Activated naive CD8-positive, alpha-beta T cell treated with anti-CD3 and anti-CD28 coated beads, Interleukin-2, amount 10 ng/mL, durations not matched to agents 7 days and 5 days (primary cell): ENCODE data around the gene PIK3R5. TPM values are rescaled to one million over a fixed set of nuclear protein-coding genes. Genes with fewer than 3 reads are reported as not detected.

Experiments used
- ATAC-seq: fragments of 150-1000 bp; cut with Tn5 transposase; one replicate; pipeline ENCODE4 v1.10.0; 2021; ENCODE audit warnings: low read depth, moderate library complexity
- POLR2A ChIA-PET: fragments of 350-600 bp; sonication (Branson Sonifier 250); formaldehyde crosslinking; loops from one replicate; lab custom pipeline; 2021; ENCODE audit warnings: antibody characterized with exemption; lab: Charles Lee
- DNase-seq: peaks from one replicate; pipeline ENCODE4 v3.0.0; 2021
- H3K27ac Mint-ChIP-seq: one replicate; pipeline ENCODE4 v1.8.0; 2022; ENCODE audit warnings: mild to moderate bottlenecking, mixed read lengths
- H3K27me3 Mint-ChIP-seq: one replicate; pipeline ENCODE4 v1.8.0; 2022; ENCODE audit warnings: mild to moderate bottlenecking, moderate library complexity, mixed read lengths
- H3K36me3 Mint-ChIP-seq: one replicate; pipeline ENCODE4 v1.8.0; 2021; ENCODE audit warnings: mild to moderate bottlenecking, mixed read lengths
- H3K4me1 Mint-ChIP-seq: one replicate; pipeline ENCODE4 v1.8.0; 2021; ENCODE audit warnings: mixed read lengths
- H3K4me3 Mint-ChIP-seq: one replicate; pipeline ENCODE4 v1.8.0; 2022; ENCODE audit warnings: mild to moderate bottlenecking, moderate library complexity, mixed read lengths
- H3K9me3 Mint-ChIP-seq: one replicate; pipeline ENCODE4 v1.8.0; 2021; ENCODE audit warnings: mixed read lengths
- total RNA-seq, 2 experiments: library from RNA; stranded (reverse); gene quantifications; one replicate each; pipeline ENCODE4 v1.2.3, GENCODE V29; 2021

Gene PIK3R5
- total RNA-seq, 2 experiments from 2014 or later: 81.4 to 84.0 TPM

GRCh38 chr17:8879410-8879809 is 86.1 kb downstream of the PIK3R5 start:
- peaks cover 41% of the 10 kb centered on the region for H3K36me3 Mint-ChIP-seq
- no peak overlapping the region for H3K4me3 Mint-ChIP-seq
- ATAC-seq (no peak), DNase-seq (no peak)
- H3K4me1 Mint-ChIP-seq: no peaks in the 10 kb centered on the region
- H3K27me3 Mint-ChIP-seq: no peaks in the 10 kb centered on the region
- no peaks in the 10 kb centered on the region for H3K9me3 Mint-ChIP-seq
- POLR2A ChIA-PET: no interaction called here
- no peak overlapping the region for H3K27ac Mint-ChIP-seq

GRCh38 chr17:8877984-8878383 is 87.5 kb downstream of the PIK3R5 start:
- POLR2A ChIA-PET: no interaction called here
- no peaks in the 10 kb centered on the region for H3K9me3 Mint-ChIP-seq
- ATAC-seq (no peak), DNase-seq (no peak)
- H3K27me3 Mint-ChIP-seq: no peaks in the 10 kb centered on the region
- no peaks in the 10 kb centered on the region for H3K4me1 Mint-ChIP-seq
- no peak overlapping the region for H3K27ac Mint-ChIP-seq
- H3K36me3 Mint-ChIP-seq: peaks cover 30% of the 10 kb centered on the region
- no peak overlapping the region for H3K4me3 Mint-ChIP-seq

- H3K27me3 Mint-ChIP-seq: no peaks in the 10 kb centered on the region
- ATAC-seq: no peak
- POLR2A ChIA-PET: no interaction called here
Observed at GRCh38 chr17:8875957-8876356, 89.5 kb downstream of the PIK3R5 start.

GRCh38 chr17:8875436-8875835 is 90.1 kb downstream of the PIK3R5 start:
- DNase-seq (no peak), ATAC-seq (no peak)
- Mint-ChIP-seq H3K36me3 (peaks cover 19% of the 10 kb centered on the region), H3K27ac (no peak overlapping the region), H3K4me1 (peaks cover 8% of the 10 kb centered on the region), H3K9me3 (no peaks in the 10 kb centered on the region), H3K4me3 (no peak overlapping the region), H3K27me3 (no peaks in the 10 kb centered on the region)
- POLR2A ChIA-PET: no interaction called here

More at GRCh38 chr17:8875957-8876356, 89.5 kb downstream of the PIK3R5 start:
- Mint-ChIP-seq H3K36me3 (peaks cover 19% of the 10 kb centered on the region), H3K9me3 (no peaks in the 10 kb centered on the region), H3K4me3 (no peak overlapping the region), H3K4me1 (peaks cover 8% of the 10 kb centered on the region), H3K27ac (no peak overlapping the region)
- DNase-seq: no peak

GRCh38 chr17:8873801-8874715 is 91.4 kb downstream of the PIK3R5 start:
- POLR2A ChIA-PET: interaction anchor here (1.2 kb wide), 1 partner anchor 16 kb away, joined by 3 read pairs; no protein-coding TSS in a partner anchor
- no peaks in the 10 kb centered on the region for H3K27me3 Mint-ChIP-seq

GRCh38 chr17:8872705-8873435 is 92.6 kb downstream of the PIK3R5 start:
- Mint-ChIP-seq H3K36me3 (peaks cover 5% of the 10 kb centered on the region), H3K27ac (peak overlapping the region; percentile 41), H3K27me3 (no peaks in the 10 kb centered on the region), H3K9me3 (no peaks in the 10 kb centered on the region), H3K4me3 (no peak overlapping the region), H3K4me1 (peaks cover 18% of the 10 kb centered on the region)
- POLR2A ChIA-PET: interaction anchor here (1.2 kb wide), 1 partner anchor 15 kb away, joined by 3 read pairs; no protein-coding TSS in a partner anchor
- no peak for DNase-seq
- no peak for ATAC-seq

More at GRCh38 chr17:8873801-8874715, 91.4 kb downstream of the PIK3R5 start:
- Mint-ChIP-seq H3K4me1 (peaks cover 10% of the 10 kb centered on the region), H3K36me3 (peaks cover 14% of the 10 kb centered on the region), H3K27ac (peak overlapping the region; percentile 36), H3K9me3 (no peaks in the 10 kb centered on the region), H3K4me3 (no peak overlapping the region)
- peak; percentile 51 for ATAC-seq
- DNase-seq: no peak

GRCh38 chr17:8872036-8872704 is 93.3 kb downstream of the PIK3R5 start:
- Mint-ChIP-seq H3K4me1 (peaks cover 24% of the 10 kb centered on the region), H3K27ac (peak overlapping the region; percentile 41), H3K4me3 (no peak overlapping the region), H3K27me3 (no peaks in the 10 kb centered on the region), H3K36me3 (peaks cover 1% of the 10 kb centered on the region), H3K9me3 (no peaks in the 10 kb centered on the region)
- ATAC-seq (no peak), DNase-seq (no peak)
- POLR2A ChIA-PET: interaction anchor here (1.4 kb wide), 1 partner anchor 10 kb away, joined by 3 read pairs; no protein-coding TSS in a partner anchor

- DNase-seq (no peak), ATAC-seq (no peak)
- H3K27me3 Mint-ChIP-seq: no peaks in the 10 kb centered on the region
- peaks cover 31% of the 10 kb centered on the region for H3K4me1 Mint-ChIP-seq
- H3K36me3 Mint-ChIP-seq: peaks cover 4% of the 10 kb centered on the region
- POLR2A ChIA-PET: interaction anchor here (1.4 kb wide), 1 partner anchor 9 kb away, joined by 3 read pairs; no protein-coding TSS in a partner anchor
- H3K27ac Mint-ChIP-seq: no peak overlapping the region
- H3K9me3 Mint-ChIP-seq: no peaks in the 10 kb centered on the region
- no peak overlapping the region for H3K4me3 Mint-ChIP-seq
Observed at GRCh38 chr17:8871081-8871581, 94.4 kb downstream of the PIK3R5 start.

GRCh38 chr17:8870406-8871040 is 95.0 kb downstream of the PIK3R5 start:
- H3K27ac Mint-ChIP-seq: no peak overlapping the region
- H3K9me3 Mint-ChIP-seq: no peaks in the 10 kb centered on the region
- no peak for DNase-seq

GRCh38 chr17:8869114-8869815 is 96.2 kb downstream of the PIK3R5 start:
- POLR2A ChIA-PET: interaction anchor here (1.3 kb wide), 1 partner anchor 11 kb away, joined by 6 read pairs; no protein-coding TSS in a partner anchor
- no peak overlapping the region for H3K27ac Mint-ChIP-seq
- peaks cover 35% of the 10 kb centered on the region for H3K4me1 Mint-ChIP-seq
- DNase-seq (peak; percentile 10), ATAC-seq (no peak)
- H3K27me3 Mint-ChIP-seq: no peaks in the 10 kb centered on the region
- no peak overlapping the region for H3K4me3 Mint-ChIP-seq
- peaks cover 8% of the 10 kb centered on the region for H3K36me3 Mint-ChIP-seq
- H3K9me3 Mint-ChIP-seq: no peaks in the 10 kb centered on the region

More at GRCh38 chr17:8870406-8871040, 95.0 kb downstream of the PIK3R5 start:
- Mint-ChIP-seq H3K4me3 (no peak overlapping the region), H3K4me1 (peaks cover 33% of the 10 kb centered on the region), H3K36me3 (peaks cover 4% of the 10 kb centered on the region), H3K27me3 (no peaks in the 10 kb centered on the region)
- POLR2A ChIA-PET: interaction anchor here (1.4 kb wide), 1 partner anchor 9 kb away, joined by 3 read pairs; no protein-coding TSS in a partner anchor
- ATAC-seq: no peak

GRCh38 chr17:8868529-8868951 is 97.0 kb downstream of the PIK3R5 start:
- H3K4me3 Mint-ChIP-seq: no peak overlapping the region
- H3K9me3 Mint-ChIP-seq: no peaks in the 10 kb centered on the region
- ATAC-seq: no peak
- no peaks in the 10 kb centered on the region for H3K27me3 Mint-ChIP-seq
- peak; percentile 5 for DNase-seq
- POLR2A ChIA-PET: interaction anchor here (1.3 kb wide), 1 partner anchor 11 kb away, joined by 6 read pairs; no protein-coding TSS in a partner anchor
- H3K36me3 Mint-ChIP-seq: peaks cover 16% of the 10 kb centered on the region
- H3K27ac Mint-ChIP-seq: no peak overlapping the region
- H3K4me1 Mint-ChIP-seq: peaks cover 35% of the 10 kb centered on the region

GRCh38 chr17:8868092-8868491 is 97.4 kb downstream of the PIK3R5 start:
- ATAC-seq (no peak), DNase-seq (peak; percentile 1)
- Mint-ChIP-seq H3K4me3 (peak overlapping the region; percentile 99), H3K9me3 (no peaks in the 10 kb centered on the region), H3K27ac (peak overlapping the region; percentile 93), H3K27me3 (no peaks in the 10 kb centered on the region), H3K36me3 (peaks cover 19% of the 10 kb centered on the region), H3K4me1 (peaks cover 35% of the 10 kb centered on the region)
- POLR2A ChIA-PET: interaction anchor here (0.9 to 1.5 kb wide), 6 partner anchors 10 to 647 kb away, joined by 3 to 20 read pairs (median 4); partner anchors contain the start of gene PIK3R5
